GM10847 (cell line): ENCODE measurements around the gene TXLNA.

Source experiments
- POLR2A ChIP-seq: IDR thresholded peaks from 2 replicates; pipeline ENCODE4 v1.6.1; 2011; ENCODE audit not compliant: insufficient read length; ENCODE audit errors: extremely low read depth

TXLNA gene

DNA sequence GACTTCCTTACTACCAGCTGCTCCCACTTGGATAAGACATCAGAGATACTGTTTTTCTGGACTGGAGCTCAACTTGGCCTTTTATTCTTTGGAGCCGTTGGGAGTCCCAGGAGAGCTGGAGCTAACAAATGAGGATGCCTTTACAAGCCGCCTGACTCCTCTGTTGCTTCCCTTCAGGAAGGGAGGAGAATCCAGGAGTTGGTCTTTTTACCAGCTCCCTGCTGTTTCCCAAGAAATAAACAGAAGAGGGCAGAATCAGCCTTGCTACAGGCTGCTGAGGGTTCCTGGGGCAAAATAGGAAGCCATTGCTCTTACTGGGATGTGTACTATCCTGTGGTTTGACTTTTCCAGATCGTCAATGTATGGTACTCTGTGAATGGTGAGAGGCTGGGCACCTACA is 44.2 kb downstream of the TXLNA start:
- TF ChIP-seq POLR2A: no peak

DNA sequence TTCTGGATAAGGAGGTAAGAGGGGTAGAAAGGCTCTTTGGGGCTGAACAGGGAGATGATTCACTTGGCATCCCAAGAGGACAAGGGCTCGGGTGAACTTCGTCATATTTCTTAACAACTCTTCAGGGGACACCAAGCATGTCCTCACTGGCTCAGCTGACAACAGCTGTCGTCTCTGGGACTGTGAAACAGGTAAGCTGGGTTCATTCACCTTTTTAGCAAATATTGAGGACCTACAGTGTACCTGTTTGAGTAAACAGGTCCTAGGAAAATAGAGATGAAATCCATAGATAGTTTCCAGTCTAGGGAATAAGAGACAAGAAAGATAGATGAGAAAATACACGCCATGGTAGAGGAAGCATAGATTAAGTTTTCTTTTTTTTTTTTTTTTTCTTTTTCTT is 44.8 kb downstream of the TXLNA start:
- no peak for TF ChIP-seq POLR2A

DNA sequence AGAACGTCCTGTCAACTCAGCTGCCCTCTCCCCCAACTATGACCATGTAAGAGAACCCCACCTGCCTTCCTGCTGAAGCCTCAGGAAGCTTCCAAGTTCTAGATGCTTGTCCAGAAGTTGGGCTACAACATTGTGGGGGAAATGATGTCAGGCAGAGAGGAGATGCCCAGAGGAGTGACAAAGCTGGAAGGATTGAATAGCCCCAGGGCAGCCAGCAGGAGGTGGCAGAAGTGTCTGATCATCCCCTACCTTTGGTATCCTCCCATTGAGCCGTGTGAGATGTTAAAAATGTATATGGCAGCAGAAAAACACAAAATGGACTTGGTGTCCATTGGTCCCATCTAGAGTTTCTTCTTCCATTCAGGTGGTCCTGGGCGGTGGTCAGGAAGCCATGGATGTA is 49.3 kb downstream of the TXLNA start:
- no peak for TF ChIP-seq POLR2A

DNA sequence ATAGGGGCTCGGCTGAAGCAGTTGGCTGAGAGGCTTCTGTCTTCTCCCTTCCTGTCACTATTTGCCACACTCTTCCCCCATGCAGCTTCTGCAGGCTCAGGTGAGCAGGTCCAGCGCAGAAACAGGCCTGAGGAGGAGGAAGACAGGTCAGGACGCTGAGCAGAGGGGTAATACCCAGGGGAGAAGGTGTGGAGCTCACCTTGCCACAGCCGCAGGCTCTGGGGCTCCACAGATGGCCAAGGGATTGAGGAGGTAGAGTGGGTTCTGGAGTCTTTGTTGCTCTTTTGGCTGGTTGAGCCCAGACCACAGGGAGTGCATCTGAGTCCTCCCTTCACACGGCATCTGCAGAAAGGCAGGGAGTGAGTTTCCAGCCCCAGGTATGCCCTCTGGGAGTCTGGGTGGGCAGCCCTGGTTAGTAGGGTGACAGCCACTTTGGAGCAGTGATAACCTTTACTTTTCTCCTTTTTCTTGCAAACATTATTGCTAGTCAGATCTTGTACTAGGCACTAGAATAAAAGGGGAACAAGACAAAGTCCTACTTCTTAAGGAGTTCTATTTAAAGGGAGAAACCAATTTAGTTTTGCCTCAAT is 52.5 kb downstream of the TXLNA start:
- no peak for TF ChIP-seq POLR2A

DNA sequence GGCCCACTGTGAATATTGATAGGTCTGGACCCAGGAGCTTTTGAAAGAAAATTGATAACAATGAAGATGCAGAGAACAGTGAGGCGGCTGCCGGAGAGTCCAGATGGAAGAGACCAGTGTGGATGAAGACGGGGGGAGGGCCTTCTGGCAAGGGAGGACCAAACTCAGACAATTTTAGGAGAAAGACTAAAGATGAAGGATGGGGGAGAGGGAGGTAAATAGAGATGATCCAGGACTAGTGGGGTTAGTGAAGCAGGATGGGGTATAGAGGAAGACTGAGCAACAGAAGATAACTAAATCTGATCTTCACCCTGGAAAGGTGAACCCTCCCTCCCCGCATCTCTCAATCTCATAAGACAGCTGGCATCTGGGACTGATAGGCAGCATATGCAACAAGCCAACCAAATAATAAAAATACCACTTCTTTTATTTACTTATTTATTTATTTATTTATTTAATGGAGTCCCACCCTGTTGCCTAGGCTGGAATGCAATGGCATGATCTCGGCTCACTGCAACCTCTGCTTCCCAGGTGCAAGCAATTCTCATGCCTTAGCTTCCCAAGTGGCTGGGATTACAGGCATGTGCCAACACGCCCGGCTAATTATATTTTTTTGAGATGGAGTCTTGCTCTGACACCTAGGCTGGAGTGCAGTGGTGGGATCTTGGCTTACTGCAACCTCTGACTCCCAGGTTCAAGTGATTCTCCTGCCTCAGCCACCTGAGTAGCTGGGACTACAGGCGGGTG is 53.3 kb downstream of the TXLNA start:
- TF ChIP-seq POLR2A: no peak

DNA sequence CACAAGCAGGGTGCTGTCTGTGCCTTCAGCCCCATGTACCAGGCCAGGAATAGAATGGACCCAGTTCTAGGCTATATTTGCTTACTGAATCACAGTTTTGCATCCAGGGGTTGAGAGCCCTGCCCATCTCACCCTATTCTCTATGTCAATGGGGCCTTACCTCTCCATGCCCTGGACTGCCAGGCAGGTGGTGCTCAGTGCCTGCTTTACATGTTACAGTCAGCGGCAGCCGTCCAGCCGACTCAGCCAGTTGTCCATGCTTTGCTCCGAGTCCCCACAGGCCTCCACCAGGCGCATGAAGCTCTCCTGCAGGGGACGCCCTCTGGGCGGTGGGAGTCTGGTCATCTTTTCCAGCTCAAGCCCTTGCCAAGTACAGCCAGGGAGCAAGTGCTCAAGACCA is 55.3 kb downstream of the TXLNA start:
- TF ChIP-seq POLR2A: no peak

DNA sequence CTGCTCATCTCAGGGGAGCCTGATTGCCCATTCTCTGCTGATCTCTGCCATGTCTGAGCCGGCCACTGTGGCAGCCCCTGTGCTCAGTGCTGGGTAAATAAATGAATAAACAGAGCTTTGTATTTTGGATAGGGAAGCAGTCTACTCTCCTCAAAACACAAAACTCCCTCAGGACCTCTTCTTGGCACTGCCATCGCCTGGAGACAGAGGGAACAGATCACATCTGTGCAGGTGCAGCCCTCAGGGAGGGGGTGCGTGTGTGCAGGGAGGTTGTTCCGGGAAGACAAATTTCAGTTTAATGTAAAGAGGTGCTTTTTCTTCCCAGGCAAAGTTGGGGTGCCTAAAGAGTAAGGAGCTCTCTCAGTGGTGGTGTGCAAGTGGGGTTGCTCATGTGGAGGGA is 59.9 kb downstream of the TXLNA start:
- TF ChIP-seq POLR2A: no peak

DNA sequence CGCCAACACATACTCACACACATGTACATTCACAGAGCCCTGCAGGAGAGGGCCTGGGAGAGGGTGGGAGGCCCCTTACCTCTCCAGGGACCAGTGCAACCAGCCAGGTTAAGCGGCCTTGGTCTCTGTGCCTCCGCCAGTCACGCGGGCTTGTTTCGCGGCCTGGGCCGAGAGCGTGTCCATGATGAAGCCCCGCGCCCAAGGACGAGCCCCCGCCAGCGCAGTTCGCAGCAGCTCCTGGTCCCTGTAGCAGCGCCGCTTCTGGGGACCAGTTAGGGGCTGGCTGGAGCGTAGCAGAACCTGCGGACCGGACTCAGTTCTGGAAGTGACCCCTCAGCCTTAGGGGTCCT is 60.3 kb downstream of the TXLNA start:
- no peak for TF ChIP-seq POLR2A

DNA sequence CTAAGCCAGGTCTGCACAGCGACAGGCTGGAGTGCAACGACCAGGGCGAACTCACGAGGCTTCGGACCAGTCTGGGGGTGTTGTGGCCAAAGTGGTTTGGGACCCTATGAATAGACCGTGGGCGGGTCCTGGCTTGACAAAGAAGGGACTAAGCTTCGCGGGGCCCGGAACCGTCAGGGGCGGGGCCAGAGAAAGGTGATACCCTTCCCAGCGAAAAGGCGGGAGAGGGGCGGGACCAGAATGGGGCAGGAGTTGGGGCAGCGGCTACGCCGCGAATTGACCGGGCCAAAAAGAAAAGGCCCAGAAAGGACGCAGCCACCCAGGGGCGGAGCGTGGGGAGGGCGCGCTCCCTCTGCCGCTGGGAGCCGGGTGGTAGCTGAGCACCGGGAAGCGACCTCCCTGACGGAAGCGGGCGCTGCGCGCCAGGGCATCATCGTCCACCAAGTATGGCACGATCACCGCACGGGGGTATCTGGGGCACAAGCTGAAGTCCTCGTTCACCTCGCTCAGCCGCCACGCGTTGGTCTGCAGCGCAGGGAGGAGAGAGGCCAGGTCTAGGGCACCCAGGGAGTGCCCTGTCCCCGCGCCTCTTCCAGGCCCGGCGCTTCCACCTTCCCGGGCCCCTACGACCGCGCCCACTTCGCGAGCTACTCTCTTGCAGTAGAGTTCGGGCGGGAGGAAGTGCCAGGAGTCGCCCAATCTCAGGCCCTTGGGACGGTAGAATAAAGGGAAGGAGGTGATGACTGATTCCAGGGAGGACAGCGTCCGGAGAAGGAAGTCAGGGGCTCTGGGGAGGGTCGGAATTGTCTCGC is 60.9 kb downstream of the TXLNA start:
- peak; percentile 27 for TF ChIP-seq POLR2A

DNA sequence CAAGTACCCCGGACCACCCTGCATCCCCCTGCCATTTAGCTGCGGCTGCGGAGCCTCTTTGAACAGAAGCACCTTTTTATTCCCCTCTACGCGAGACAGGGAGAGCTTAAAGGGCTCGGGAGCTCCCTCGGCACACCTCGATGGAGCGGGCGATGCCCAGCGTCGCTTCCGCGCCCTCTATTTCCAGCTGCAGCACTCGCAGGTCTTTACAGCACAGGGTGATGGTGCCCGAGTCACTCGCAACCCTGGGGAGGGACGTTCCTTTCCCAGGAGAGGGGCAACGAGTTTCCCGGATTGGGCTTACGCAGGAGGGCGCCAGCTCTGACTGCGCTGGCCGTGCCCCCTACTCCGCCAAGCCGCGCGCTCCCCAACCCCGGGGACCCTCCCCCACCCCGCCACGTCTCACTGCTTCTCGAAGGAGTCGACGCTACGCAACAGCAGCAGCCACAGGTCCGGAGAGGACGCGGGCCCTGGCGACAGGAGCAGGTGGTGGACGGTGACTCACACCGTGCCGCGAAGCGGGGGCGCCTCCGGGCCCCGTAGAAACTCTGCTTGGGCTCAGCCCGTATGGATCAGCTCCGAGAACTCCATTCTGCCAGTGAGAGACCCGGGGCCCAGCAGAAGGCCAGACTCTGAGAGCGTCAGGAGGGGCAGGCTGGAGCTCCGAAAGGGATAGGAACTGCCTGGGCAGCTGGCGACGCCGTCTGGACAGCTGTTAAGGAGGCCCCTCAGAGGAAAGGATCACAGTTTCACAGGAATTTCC is 61.7 kb downstream of the TXLNA start:
- no peak for TF ChIP-seq POLR2A

DNA sequence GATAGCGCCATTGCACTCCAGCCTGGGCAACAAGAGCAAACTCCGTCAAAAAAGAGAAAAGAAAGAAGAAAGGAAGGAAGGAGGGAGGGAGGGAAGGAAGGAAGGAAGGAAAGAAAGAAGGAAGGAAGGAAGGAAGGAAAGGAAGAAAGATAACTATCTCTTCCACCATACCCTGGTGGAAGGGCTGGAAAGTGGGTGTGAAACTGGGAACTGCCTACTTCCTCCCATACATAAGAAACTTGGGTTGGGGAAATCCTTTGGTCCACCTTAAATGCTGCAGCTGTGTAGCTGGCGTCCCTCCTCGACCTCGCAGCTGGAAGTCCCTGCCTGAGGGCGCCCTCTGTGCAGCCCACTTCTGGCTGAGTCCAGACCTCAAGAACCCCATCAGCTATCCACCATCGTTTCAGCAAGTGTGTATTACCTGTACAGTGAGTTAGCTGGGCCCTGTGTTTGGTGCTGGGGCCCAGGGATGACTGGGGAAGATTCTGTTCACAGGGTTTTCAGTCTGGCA is 62.9 kb downstream of the TXLNA start:
- TF ChIP-seq POLR2A: no peak

DNA sequence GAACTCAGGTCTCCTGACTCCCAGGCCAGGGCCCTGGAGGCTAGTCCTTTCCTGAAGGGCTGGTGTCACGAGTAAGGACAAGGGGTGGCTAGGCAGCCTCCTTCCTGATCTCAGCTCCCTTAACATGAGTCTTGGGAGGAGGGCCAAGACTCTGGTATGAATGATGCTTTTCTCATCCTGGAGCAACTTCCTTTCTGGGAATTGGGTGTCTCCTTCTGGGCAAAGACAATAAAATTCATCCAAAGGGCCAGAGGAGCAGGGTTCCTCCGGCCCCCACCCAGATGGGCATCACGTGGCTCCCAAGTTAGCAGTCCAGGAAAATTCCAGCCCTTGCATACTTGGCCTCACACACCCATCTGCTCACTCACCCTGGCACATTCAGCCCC is 67.4 kb downstream of the TXLNA start, which contains the start of gene FAM167B:
Gene FAM167B (plus strand): TSS at position 335 of the 386 bp plus-strand sequence. CDS start 200 bp downstream, outside the sequence.
- no peak for TF ChIP-seq POLR2A

DNA sequence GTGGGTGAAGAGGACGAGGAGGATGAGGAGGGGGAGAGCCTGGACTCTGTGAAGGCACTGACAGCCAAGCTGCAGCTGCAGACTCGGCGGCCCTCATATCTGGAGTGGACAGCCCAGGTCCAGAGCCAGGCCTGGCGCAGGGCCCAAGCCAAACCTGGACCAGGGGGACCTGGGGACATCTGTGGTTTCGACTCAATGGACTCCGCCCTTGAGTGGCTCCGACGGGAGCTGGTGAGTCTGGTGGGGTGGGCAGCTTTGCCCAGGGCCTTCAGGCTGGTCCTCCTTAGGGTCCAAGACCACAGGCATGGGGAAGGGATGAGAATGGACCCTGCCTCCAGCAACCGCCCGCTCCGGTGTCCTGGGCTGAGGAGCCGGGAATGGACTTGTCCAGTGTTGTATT is 68.0 kb downstream of the TXLNA start:
- no peak for TF ChIP-seq POLR2A
